IMR-90 (cell line): ENCODE results near the gene PLXNB1. TPM values are rescaled to one million over a fixed set of nuclear protein-coding genes. Genes with fewer than 3 reads are reported as not detected.

Experiments
- ATAC-seq: fragments of 200-7000 bp; cut with Tn5 transposase; 2 replicates; pipeline ENCODE4 v1.9.1; 2020; ENCODE audit warnings: low read depth, mild to moderate bottlenecking, moderate library complexity
- BruUV-seq: library from RNA; stranded (reverse); fragments of 400-500 nt; replicated peaks from 2 replicates; lab custom pipeline; 2021; lab: Mats Ljungman, UMichigan
- CTCF ChIA-PET: fragments of 300-600 bp; formaldehyde crosslinking; extraction: SDS; loops from one replicate; lab custom pipeline; 2021; ENCODE audit warnings: antibody characterized with exemption; lab: Yijun Ruan, JAX
- POLR2A ChIA-PET: fragments of 300-600 bp; sonication (Branson Sonifier 250); formaldehyde crosslinking; loops from one replicate; lab custom pipeline; 2022; ENCODE audit warnings: antibody characterized with exemption; ENCODE audit not compliant: unreplicated experiment; lab: Charles Lee
- DNase-seq: peaks from one replicate; pipeline ENCODE4 v3.0.0; 2013
- H2AFZ ChIP-seq: replicated peaks from 2 replicates; pipeline ENCODE3; 2013; ENCODE audit warnings: low read length, mild to moderate bottlenecking; ENCODE audit not compliant: poor library complexity
- H2AK5ac ChIP-seq: 2 replicates; pipeline ENCODE4 v1.6.1; 2013; ENCODE audit warnings: low read depth, low read length, inconsistent platforms
- H2AK9ac ChIP-seq: replicated peaks from 2 replicates; pipeline ENCODE3; 2013; ENCODE audit warnings: mild to moderate bottlenecking, low read depth, low read length, moderate library complexity; ENCODE audit not compliant: poor library complexity
- H2BK120ac ChIP-seq: 2 replicates; pipeline ENCODE4 v1.6.1; 2013; ENCODE audit warnings: low read depth, low read length, inconsistent platforms
- H2BK15ac ChIP-seq: 3 replicates; pipeline ENCODE4 v1.6.1; 2013; ENCODE audit warnings: low read depth, low read length, inconsistent platforms
- H2BK20ac ChIP-seq: 2 replicates; pipeline ENCODE4 v1.6.1; 2013; ENCODE audit warnings: low read depth, mild to moderate bottlenecking, inconsistent platforms, low read length, moderate library complexity
- H2BK5ac ChIP-seq: 2 replicates; pipeline ENCODE4 v1.6.1; 2013; ENCODE audit warnings: mild to moderate bottlenecking, low read depth, low read length, inconsistent platforms; ENCODE audit not compliant: poor library complexity, severe bottlenecking
- H3K14ac ChIP-seq: replicated peaks from 2 replicates; pipeline ENCODE4 v1.6.1; 2013; ENCODE audit warnings: low read depth, low read length, inconsistent platforms
- H3K18ac ChIP-seq: 2 replicates; pipeline ENCODE4 v1.6.1; 2013; ENCODE audit warnings: low read depth, low read length, control low read depth
- H3K23ac ChIP-seq: 2 replicates; pipeline ENCODE4 v1.6.1; 2013; ENCODE audit warnings: low read depth, low read length, inconsistent platforms
- H3K27ac ChIP-seq: 2 replicates; pipeline ENCODE4 v1.5.1; 2013; ENCODE audit warnings: mild to moderate bottlenecking, control low read depth, low read length; ENCODE audit not compliant: insufficient read depth
- H3K27me3 ChIP-seq: 2 replicates; pipeline ENCODE4 v1.6.1; 2013; ENCODE audit warnings: low read length; ENCODE audit not compliant: control insufficient read depth, insufficient read depth
- H3K36me3 ChIP-seq: 2 replicates; pipeline ENCODE4 v1.6.1; 2013; ENCODE audit warnings: low read length, mixed read lengths; ENCODE audit not compliant: control insufficient read depth, insufficient read depth
- H3K4ac ChIP-seq: 2 replicates; pipeline ENCODE4 v1.6.1; 2013; ENCODE audit warnings: low read depth, low read length, inconsistent platforms
- H3K4me1 ChIP-seq: 2 replicates; pipeline ENCODE4 v1.6.1; 2013; ENCODE audit warnings: low read length, mixed read lengths; ENCODE audit not compliant: control insufficient read depth, insufficient read depth
- H3K4me2 ChIP-seq: 2 replicates; pipeline ENCODE4 v1.6.1; 2013; ENCODE audit warnings: low read depth, mild to moderate bottlenecking, control low read depth, low read length, moderate library complexity
- H3K4me3 ChIP-seq: 2 replicates; pipeline ENCODE4 v1.5.1; 2013; ENCODE audit warnings: low read depth, mild to moderate bottlenecking, control low read depth, low read length, moderate library complexity; ENCODE audit not compliant: insufficient read depth
- H3K56ac ChIP-seq: 2 replicates; pipeline ENCODE4 v1.6.1; 2013; ENCODE audit warnings: low read length, inconsistent platforms; ENCODE audit not compliant: insufficient read depth; ENCODE audit errors: extremely low read depth
- H3K79me1 ChIP-seq, 2 experiments: 2 replicates each; pipeline ENCODE4 v1.6.1; 2013; ENCODE audit warnings: low read length in 2 of 2, inconsistent platforms in 1 of 2, low read depth in 1 of 2
- H3K9ac ChIP-seq: 2 replicates; pipeline ENCODE4 v1.6.1; 2013; ENCODE audit warnings: low read depth, low read length, control low read depth
- H3K9me1 ChIP-seq: 2 replicates; pipeline ENCODE4 v1.6.1; 2013; ENCODE audit warnings: low read length, inconsistent platforms; ENCODE audit not compliant: insufficient read depth
- H3K9me3 ChIP-seq: 2 replicates; pipeline ENCODE4 v1.6.1; 2013; ENCODE audit warnings: low read length; ENCODE audit not compliant: control insufficient read depth, insufficient read depth
- H4K20me1 ChIP-seq: 2 replicates; pipeline ENCODE4 v1.6.1; 2013; ENCODE audit warnings: low read length, inconsistent platforms; ENCODE audit not compliant: insufficient read depth
- H4K5ac ChIP-seq: 2 replicates; pipeline ENCODE4 v1.6.1; 2013; ENCODE audit warnings: mild to moderate bottlenecking, low read depth, low read length, control low read depth
- H4K8ac ChIP-seq, 2 experiments: 2 replicates each; pipeline ENCODE4 v1.6.1; 2013; ENCODE audit warnings: low read depth in 2 of 2, low read length in 2 of 2, control low read depth in 1 of 2, inconsistent platforms in 1 of 2
- H4K91ac ChIP-seq: 2 replicates; pipeline ENCODE4 v1.6.1; 2013; ENCODE audit warnings: low read depth, low read length, inconsistent platforms; ENCODE audit not compliant: insufficient read depth
- BHLHE40 ChIP-seq: fragments of 150-350 bp; IDR thresholded peaks from 2 replicates; pipeline ENCODE4 v1.6.1; 2016; ENCODE audit warnings: mild to moderate bottlenecking, low read depth, low read length
- CEBPB ChIP-seq: IDR thresholded peaks from 2 replicates; pipeline ENCODE4 v1.6.1; 2012; ENCODE audit warnings: low read depth, low read length, improper control_type of control experiment
- CHD1 ChIP-seq: IDR thresholded peaks from 2 replicates; pipeline ENCODE4 v1.6.1; 2012; ENCODE audit warnings: low read depth, low read length, improper control_type of control experiment
- CTCF ChIP-seq: conservative IDR thresholded peaks from 2 replicates; pipeline ENCODE4 v1.5.1; 2012; ENCODE audit warnings: mild to moderate bottlenecking, low read depth, low read length, improper control_type of control experiment
- MAFK ChIP-seq: IDR thresholded peaks from 2 replicates; pipeline ENCODE4 v1.6.1; 2012; ENCODE audit warnings: low read depth, low read length, improper control_type of control experiment
- MAZ ChIP-seq: IDR thresholded peaks from 2 replicates; pipeline ENCODE4 v1.6.1; 2012; ENCODE audit warnings: low read depth, mild to moderate bottlenecking, low read length, improper control_type of control experiment, moderate library complexity, borderline replicate concordance
- MXI1 ChIP-seq: IDR thresholded peaks from 2 replicates; pipeline ENCODE4 v1.6.1; 2012; ENCODE audit warnings: low read depth, mild to moderate bottlenecking, low read length, moderate library complexity, borderline replicate concordance
- POLR2A ChIP-seq: IDR thresholded peaks from 2 replicates; pipeline ENCODE4 v1.6.1; 2012; ENCODE audit warnings: mild to moderate bottlenecking, low read depth, low read length
- RAD21 ChIP-seq: IDR thresholded peaks from 2 replicates; pipeline ENCODE4 v1.6.1; 2012; ENCODE audit warnings: low read length, improper control_type of control experiment
- RCOR1 ChIP-seq: IDR thresholded peaks from 2 replicates; pipeline ENCODE4 v1.6.1; 2012; ENCODE audit warnings: mild to moderate bottlenecking, low read length, improper control_type of control experiment; ENCODE audit not compliant: insufficient replicate concordance
- RFX5 ChIP-seq: IDR thresholded peaks from 2 replicates; pipeline ENCODE4 v1.8.0; 2012; ENCODE audit warnings: low read depth, mild to moderate bottlenecking, low read length, moderate library complexity
- SMC3 ChIP-seq: fragments of 150-350 bp; IDR thresholded peaks from 2 replicates; pipeline ENCODE4 v1.6.1; 2016; ENCODE audit warnings: low read depth, mild to moderate bottlenecking, antibody characterized with exemption, low read length, moderate library complexity
- WGBS, 2 experiments: methylation state at CpG; one replicate each; pipeline versions ENCODE4 v1.1.5 to v1.1.7; 2013; ENCODE audit warnings: missing lambda C conversion rate in 2 of 2; ENCODE audit not compliant: insufficient read length in 1 of 2; ENCODE audit errors: extremely low coverage in 2 of 2; 5-methylcytosine and 5-hydroxymethylcytosine counted together
- dilution Hi-C: fragments of 300-500 bp; cut with HindIII; formaldehyde crosslinking; loops from one replicate; pipeline ENCODE4 v1.14.3; 2018; ENCODE audit warnings: low sequenced_read_pairs; ENCODE audit not compliant: unreplicated experiment
- in situ Hi-C: fragments of 300-500 bp; cut with MboI; formaldehyde crosslinking; loops from 3 replicates; pipeline ENCODE4 v1.14.3; 2019; ENCODE audit warnings: low sequenced_read_pairs, inconsistent platforms, mixed read lengths
- intact Hi-C: fragments of 100-400 bp; cut with micrococcal nuclease; formaldehyde crosslinking; loops from 2 replicates; pipeline ENCODE4 v1.10.0; 2022
- polyA plus RNA-seq, 3 experiments: library from polyadenylated mRNA; depleted of rRNA; stranded (reverse); fragments of >200 nt; gene quantifications; 2 replicates each; pipeline ENCODE4 v1.2.3, GENCODE V29; 2012; ENCODE audit warnings: low replicate concordance in 1 of 3
- total RNA-seq: library from RNA; depleted of rRNA; stranded (reverse); fragments of >200 nt; gene quantifications from 2 replicates; pipeline ENCODE4 v1.2.3, GENCODE V29; 2012
- TF ChIP-seq, protein P1 (sequence below): fragments of 150-350 bp; IDR thresholded peaks from 2 replicates; pipeline ENCODE4 v1.6.1; 2016; ENCODE audit warnings: low read depth, mild to moderate bottlenecking, low read length, moderate library complexity, borderline replicate concordance
- TF ChIP-seq, protein P2 (sequence below): fragments of 150-350 bp; IDR thresholded peaks from 2 replicates; pipeline ENCODE4 v1.6.1; 2017; ENCODE audit warnings: mild to moderate bottlenecking, antibody characterized with exemption, low read length, low read depth

PLXNB1 gene
- total and polyA plus RNA-seq, 2 of the 4 experiments (the other 2 are of a cell fraction): 5.2 to 25.3 TPM

GRCh38 chr3:48466386-48467109 lies 36.7 kb upstream of the PLXNB1 start:
- H3K4ac ChIP-seq: peak overlapping the region; percentile 96
- H3K36me3 ChIP-seq: peaks cover 34% of the 10 kb centered on the region
- H3K79me1 ChIP-seq: peaks cover 0 to 52% of the 10 kb centered on the region in 2 experiments; a peak in 3 of 4 replicates
- peaks cover 19% of the 10 kb centered on the region for H3K4me1 ChIP-seq
- H3K9me3 ChIP-seq: no peaks in the 10 kb centered on the region
- H3K27ac ChIP-seq: peak overlapping the region; percentile 92
- peak overlapping the region; percentile 93 for H2AFZ ChIP-seq
- H3K14ac ChIP-seq: peak overlapping the region; percentile 94
- H2AK9ac ChIP-seq: peak overlapping the region; percentile 100
- H4K91ac ChIP-seq: peak overlapping the region; percentile 99
- intact Hi-C loops: loop anchor here (5.0 kb wide), 1 partner anchor 221 kb away; the partner anchor contains the start of gene NCKIPSD
- in situ Hi-C loops: loop anchor here (5.0 to 10.0 kb wide), 2 partner anchors 91 to 198 kb away; partner anchors contain the start of genes CELSR3 and PFKFB4
- H2BK20ac ChIP-seq: no peak overlapping the region
- dilution Hi-C loops: no loop called here
- H3K4me3 ChIP-seq: peak overlapping the region; percentile 52
- H3K27me3 ChIP-seq: no peaks in the 10 kb centered on the region
- BruUV-seq: no TSS peak
- peak; percentile 2 for ATAC-seq
- peak overlapping the region; percentile 91 for H3K4me2 ChIP-seq
- ChIA-PET CTCF (interaction anchor here (0.6 kb wide), 1 partner anchor 39 kb away, joined by 3 read pairs; no protein-coding TSS in a partner anchor), POLR2A (no interaction called here)
- peak overlapping the region; percentile 66 for H3K23ac ChIP-seq
- H4K20me1 ChIP-seq: no peaks in the 10 kb centered on the region; the same call in 1 of the 2 replicates
- H2BK120ac ChIP-seq: peak overlapping the region; percentile 75
- H3K9me1 ChIP-seq: peaks cover 8% of the 10 kb centered on the region; the same call in 1 of the 2 replicates
- DNase-seq: no peak
- peak overlapping the region; percentile 71 for H4K5ac ChIP-seq
- H3K56ac ChIP-seq: peak overlapping the region; percentile 79
- 64% methylated on average over 14 of the region's 19 CpGs; no CpG with 5 or more reads in 1 of the 2 experiments for WGBS, 2 experiments
- H2BK5ac ChIP-seq: peak overlapping the region; percentile 98
- peak overlapping the region; percentile 93 for H2AK5ac ChIP-seq
- H3K9ac ChIP-seq: peak overlapping the region; percentile 84
- peak overlapping the region; percentile 68 to 97 for H4K8ac ChIP-seq
- H3K18ac ChIP-seq: peak overlapping the region; percentile 10; the same call in 1 of the 2 replicates
- peak overlapping the region; percentile 53; the same call in 1 of the 3 replicates for H2BK15ac ChIP-seq
- TF ChIP-seq SMC3 (no peak), CEBPB (no peak), POLR2A (no peak), BHLHE40 (no peak), CTCF (no peak), RFX5 (no peak), MXI1 (no peak), MAZ (no peak), CHD1 (no peak), RCOR1 (no peak), MAFK (no peak), RAD21 (no peak)
- TF ChIP-seq, protein P1, sequence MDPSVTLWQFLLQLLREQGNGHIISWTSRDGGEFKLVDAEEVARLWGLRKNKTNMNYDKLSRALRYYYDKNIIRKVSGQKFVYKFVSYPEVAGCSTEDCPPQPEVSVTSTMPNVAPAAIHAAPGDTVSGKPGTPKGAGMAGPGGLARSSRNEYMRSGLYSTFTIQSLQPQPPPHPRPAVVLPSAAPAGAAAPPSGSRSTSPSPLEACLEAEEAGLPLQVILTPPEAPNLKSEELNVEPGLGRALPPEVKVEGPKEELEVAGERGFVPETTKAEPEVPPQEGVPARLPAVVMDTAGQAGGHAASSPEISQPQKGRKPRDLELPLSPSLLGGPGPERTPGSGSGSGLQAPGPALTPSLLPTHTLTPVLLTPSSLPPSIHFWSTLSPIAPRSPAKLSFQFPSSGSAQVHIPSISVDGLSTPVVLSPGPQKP: no peak
- TF ChIP-seq, protein P2, sequence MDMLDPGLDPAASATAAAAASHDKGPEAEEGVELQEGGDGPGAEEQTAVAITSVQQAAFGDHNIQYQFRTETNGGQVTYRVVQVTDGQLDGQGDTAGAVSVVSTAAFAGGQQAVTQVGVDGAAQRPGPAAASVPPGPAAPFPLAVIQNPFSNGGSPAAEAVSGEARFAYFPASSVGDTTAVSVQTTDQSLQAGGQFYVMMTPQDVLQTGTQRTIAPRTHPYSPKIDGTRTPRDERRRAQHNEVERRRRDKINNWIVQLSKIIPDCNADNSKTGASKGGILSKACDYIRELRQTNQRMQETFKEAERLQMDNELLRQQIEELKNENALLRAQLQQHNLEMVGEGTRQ: no peak
